Activated CD8-positive, alpha-beta memory T cell treated with anti-CD3 and anti-CD28 coated beads, Interleukin-2, amount 50 U/mL, for 4 hours (primary cell): Measurements from ENCODE around the gene POLK.
"Not testable (repeated sequence)": the region's sequence is repeated elsewhere in the genome, so short reads cannot be mapped to it uniquely, and the experiment has no call there.

Source experiments
- DNase-seq: peaks from one replicate; pipeline ENCODE4 v3.0.0-alpha.2; 2020

Gene POLK

GRCh38 chr5:75511435-75512382 lies at the start of gene POLK, which contains the start of gene CERT1:
TSS of gene POLK (plus strand) at chr5:75511891.
TSS of gene CERT1 (minus strand) at chr5:75511629. CDS start at chr5:75511207, 422 bp downstream.
- DNase-seq = peak; percentile 93

- no peak for DNase-seq
These were observed 48.0 kb upstream of the POLK start for GRCh38 chr5:75463726-75464125.

GRCh38 chr5:75465480-75465879 lies 46.2 kb upstream of the POLK start:
- DNase-seq = no peak

- no peak for DNase-seq
These were observed 45.5 kb upstream of the POLK start for GRCh38 chr5:75466006-75466716.

- DNase-seq = no peak
These were observed 43.1 kb upstream of the POLK start for GRCh38 chr5:75468593-75468992.

- DNase-seq = no peak
These were observed 42.7 kb upstream of the POLK start for GRCh38 chr5:75469017-75469416.

- no peak for DNase-seq
These were observed 40.5 kb upstream of the POLK start for GRCh38 chr5:75471193-75471592.

- no peak for DNase-seq
These were observed 38.7 kb upstream of the POLK start for GRCh38 chr5:75472973-75473372.

- DNase-seq = no peak
These were observed 38.2 kb upstream of the POLK start for GRCh38 chr5:75473463-75473862.

GRCh38 chr5:75475364-75475763 lies 36.3 kb upstream of the POLK start:
- no peak for DNase-seq

- DNase-seq = no peak
These were observed 30.7 kb upstream of the POLK start for GRCh38 chr5:75481024-75481423.

- DNase-seq = no peak
These were observed 29.2 kb upstream of the POLK start for GRCh38 chr5:75482482-75482881.

GRCh38 chr5:75484605-75485004 lies 27.1 kb upstream of the POLK start:
- DNase-seq = no peak

GRCh38 chr5:75489847-75490246 lies 21.8 kb upstream of the POLK start:
- DNase-seq = not testable (repeated sequence)

- DNase-seq = no peak
These were observed 20.1 kb upstream of the POLK start for GRCh38 chr5:75491621-75492020.

GRCh38 chr5:75496026-75496425 lies 15.7 kb upstream of the POLK start:
- no peak for DNase-seq

- no peak for DNase-seq
These were observed 13.4 kb upstream of the POLK start for GRCh38 chr5:75498208-75498777.

GRCh38 chr5:75498875-75499274 lies 12.8 kb upstream of the POLK start:
- not testable (repeated sequence) for DNase-seq

GRCh38 chr5:75505112-75505511 lies 6.6 kb upstream of the POLK start:
- not testable (repeated sequence) for DNase-seq

- no peak for DNase-seq
These were observed 3.9 kb upstream of the POLK start for GRCh38 chr5:75507841-75508240.

GRCh38 chr5:75509546-75509945 lies 2.1 kb upstream of the POLK start:
- DNase-seq = no peak

GRCh38 chr5:75509956-75510355 lies 1.7 kb upstream of the POLK start:
- DNase-seq = no peak

- no peak for DNase-seq
These were observed 1.3 kb upstream of the POLK start for GRCh38 chr5:75510417-75510835.
